Breast epithelium (tissue), 4 donors: Measurements from ENCODE around the gene CACHD1. TPM values are rescaled to one million over a fixed set of nuclear protein-coding genes. Genes with fewer than 3 reads are reported as not detected.

ENCODE experiments used
- DNase-seq, 2 donors: peaks; one replicate each; pipeline ENCODE4 v3.0.0-alpha.2; 2019; ENCODE audit warnings: low spot score in 2 of 2
- H3K27ac ChIP-seq, 2 donors: fragments of 200-600 bp; sonication (generic) in 1 of 2; one replicate each; pipeline ENCODE4 v1.5.1; 2016 to 2019; ENCODE audit warnings: mild to moderate bottlenecking in 1 of 2
- H3K27me3 ChIP-seq, 2 donors: fragments of 200-600 bp; sonication (generic) in 1 of 2; one replicate each; pipeline versions ENCODE4 v1.5.1 to v1.6.0; 2017 to 2019; ENCODE audit warnings: control low read depth in 1 of 2, mild to moderate bottlenecking in 1 of 2
- H3K36me3 ChIP-seq: fragments of 200-600 bp; one replicate; pipeline ENCODE4 v1.5.1; 2019
- H3K4me1 ChIP-seq, 2 donors: fragments of 200-600 bp; sonication (generic); one replicate each; pipeline ENCODE4 v1.5.1; 2016 to 2019; ENCODE audit warnings: control low read depth in 1 of 2
- H3K4me3 ChIP-seq, 3 donors: fragments of 200-600 bp; sonication (generic); 1 replicate in 2 of 3; 2 replicates in 1 of 3; pipeline ENCODE4 v1.5.1; 2016 to 2019; ENCODE audit warnings: mild to moderate bottlenecking in 3 of 3, moderate library complexity in 2 of 3
- H3K9me3 ChIP-seq, 2 donors: fragments of 200-600 bp; sonication (generic) in 1 of 2; one replicate each; pipeline ENCODE4 v1.5.1; 2016 to 2019; ENCODE audit warnings: control low read depth in 1 of 2
- POLR2A ChIP-seq: fragments of 450-650 bp; IDR thresholded peaks from one replicate; pipeline ENCODE4 v1.6.1; 2016; ENCODE audit warnings: antibody characterized with exemption, mild to moderate bottlenecking, moderate library complexity
- POLR2AphosphoS5 ChIP-seq, 3 donors: sonication (generic); formaldehyde crosslinking; IDR thresholded peaks; one replicate each; pipeline ENCODE4 v1.6.1; 2017; ENCODE audit warnings: antibody characterized with exemption in 3 of 3
- intact Hi-C: fragments of 100-400 bp; cut with DNase I; formaldehyde crosslinking; loops from one replicate; pipeline ENCODE4 v1.15.1; 2023; ENCODE audit warnings: low total_unique reads
- total RNA-seq, 3 donors: library from RNA; depleted of rRNA; stranded (reverse); fragments of >200 nt; gene quantifications; one replicate each; pipeline ENCODE4 v1.1.0, GENCODE V29; 2016
- TF ChIP-seq, protein P1 (sequence below), 3 donors: fragments of 450-650 bp; IDR thresholded peaks; one replicate each; pipeline ENCODE4 v1.5.1; 2016 to 2017; ENCODE audit warnings: antibody characterized with exemption in 3 of 3, mild to moderate bottlenecking in 3 of 3, moderate library complexity in 3 of 3

Gene CACHD1
- total RNA-seq, 3 donors from 2014 or later, result 21.6 to 31.9 (median 25.3) TPM

GRCh38 chr1:64578270-64578973, 108.5 kb downstream of the CACHD1 start:
- no peaks in the 10 kb centered on the region for H3K9me3 ChIP-seq
- no peak overlapping the region for H3K27ac ChIP-seq
- intact Hi-C loops, result no loop called here
- no peak overlapping the region for H3K4me3 ChIP-seq
- TF ChIP-seq POLR2AphosphoS5 (IDR thresholded peaks at IDR 0.05), result no peak
- TF ChIP-seq, protein P1, sequence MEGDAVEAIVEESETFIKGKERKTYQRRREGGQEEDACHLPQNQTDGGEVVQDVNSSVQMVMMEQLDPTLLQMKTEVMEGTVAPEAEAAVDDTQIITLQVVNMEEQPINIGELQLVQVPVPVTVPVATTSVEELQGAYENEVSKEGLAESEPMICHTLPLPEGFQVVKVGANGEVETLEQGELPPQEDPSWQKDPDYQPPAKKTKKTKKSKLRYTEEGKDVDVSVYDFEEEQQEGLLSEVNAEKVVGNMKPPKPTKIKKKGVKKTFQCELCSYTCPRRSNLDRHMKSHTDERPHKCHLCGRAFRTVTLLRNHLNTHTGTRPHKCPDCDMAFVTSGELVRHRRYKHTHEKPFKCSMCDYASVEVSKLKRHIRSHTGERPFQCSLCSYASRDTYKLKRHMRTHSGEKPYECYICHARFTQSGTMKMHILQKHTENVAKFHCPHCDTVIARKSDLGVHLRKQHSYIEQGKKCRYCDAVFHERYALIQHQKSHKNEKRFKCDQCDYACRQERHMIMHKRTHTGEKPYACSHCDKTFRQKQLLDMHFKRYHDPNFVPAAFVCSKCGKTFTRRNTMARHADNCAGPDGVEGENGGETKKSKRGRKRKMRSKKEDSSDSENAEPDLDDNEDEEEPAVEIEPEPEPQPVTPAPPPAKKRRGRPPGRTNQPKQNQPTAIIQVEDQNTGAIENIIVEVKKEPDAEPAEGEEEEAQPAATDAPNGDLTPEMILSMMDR (IDR thresholded peaks at IDR 0.05), result no peak
- no peak for TF ChIP-seq POLR2A
- H3K27me3 ChIP-seq, result no peaks in the 10 kb centered on the region
- DNase-seq, result no peak
- H3K4me1 ChIP-seq, result no peaks in the 10 kb centered on the region
- no peaks in the 10 kb centered on the region for H3K36me3 ChIP-seq

- intact Hi-C loops, result no loop called here
- TF ChIP-seq POLR2A (no peak), POLR2AphosphoS5 (IDR thresholded peaks at IDR 0.05) (no peak)
- TF ChIP-seq, protein P1 (IDR thresholded peaks at IDR 0.05), result no peak
- Histone ChIP-seq H3K27me3 (no peaks in the 10 kb centered on the region), H3K27ac (no peak overlapping the region), H3K4me1 (no peaks in the 10 kb centered on the region), H3K36me3 (no peaks in the 10 kb centered on the region), H3K4me3 (no peak overlapping the region), H3K9me3 (no peaks in the 10 kb centered on the region)
- no peak for DNase-seq
Observed at GRCh38 chr1:64579767-64580166, 109.8 kb downstream of the CACHD1 start.

DNA sequence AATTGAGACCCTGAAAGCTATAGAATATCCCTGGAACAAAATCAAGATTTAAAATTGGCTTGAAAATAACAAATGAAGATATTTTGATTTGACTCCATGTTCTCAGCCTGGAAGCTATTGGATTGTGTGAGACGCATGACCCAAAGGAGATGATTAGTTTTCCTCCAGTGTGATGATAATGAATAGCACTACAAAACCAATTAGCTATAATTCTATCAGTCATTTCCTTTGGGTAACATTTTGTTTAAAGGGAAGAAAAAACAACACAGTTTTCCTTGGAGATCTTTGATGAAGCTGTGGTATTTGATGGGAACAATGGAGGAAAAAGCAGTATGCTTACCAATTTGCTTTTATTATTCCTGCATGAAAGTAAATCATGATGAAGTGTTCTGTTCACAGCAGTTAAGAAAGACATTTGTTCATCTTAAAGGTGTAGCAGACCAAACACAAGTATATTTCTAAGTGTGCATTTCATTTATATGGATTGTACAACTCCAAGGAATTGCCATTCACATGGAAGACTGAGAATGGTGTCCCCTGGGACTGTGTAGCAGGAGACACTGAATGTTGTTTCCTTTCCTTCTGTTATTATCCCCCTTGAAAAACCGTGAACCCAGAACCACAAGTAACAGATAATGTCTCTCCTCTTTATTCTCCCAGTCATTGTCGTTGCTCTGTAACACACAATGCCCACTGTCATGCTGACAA, 111.4 kb downstream of the CACHD1 start:
- no peak for DNase-seq
- no peak for TF ChIP-seq POLR2A
- TF ChIP-seq, protein P1 (IDR thresholded peaks at IDR 0.05), result no peak
- no peak for TF ChIP-seq POLR2AphosphoS5 (IDR thresholded peaks at IDR 0.05)
- Histone ChIP-seq H3K27me3 (no peaks in the 10 kb centered on the region), H3K4me3 (no peak overlapping the region), H3K4me1 (no peaks in the 10 kb centered on the region), H3K36me3 (no peaks in the 10 kb centered on the region), H3K27ac (no peak overlapping the region), H3K9me3 (no peaks in the 10 kb centered on the region)
- intact Hi-C loops, result no loop called here

DNA sequence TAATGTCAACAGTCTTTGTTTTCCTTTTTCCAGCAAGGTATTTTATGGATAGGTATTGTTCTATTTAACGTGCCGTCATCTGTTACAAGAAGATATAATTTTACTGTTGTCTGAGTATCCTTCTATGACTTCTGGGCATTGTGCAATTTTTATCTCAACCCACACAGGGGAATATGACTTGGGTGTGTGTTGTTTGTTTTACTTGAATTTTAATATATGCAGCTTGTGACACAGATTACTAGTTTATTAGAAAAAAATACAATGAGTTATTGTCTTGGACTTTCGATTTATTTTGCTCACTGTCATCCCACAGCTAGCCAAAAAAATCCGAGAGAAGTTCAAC, 111.9 kb downstream of the CACHD1 start:
- no peak for DNase-seq
- H3K4me3 ChIP-seq, result no peak overlapping the region
- H3K36me3 ChIP-seq, result no peaks in the 10 kb centered on the region
- intact Hi-C loops, result no loop called here
- no peaks in the 10 kb centered on the region for H3K4me1 ChIP-seq
- H3K27ac ChIP-seq, result no peak overlapping the region
- no peaks in the 10 kb centered on the region for H3K9me3 ChIP-seq
- no peaks in the 10 kb centered on the region for H3K27me3 ChIP-seq
- TF ChIP-seq POLR2AphosphoS5 (IDR thresholded peaks at IDR 0.05) (no peak), POLR2A (no peak)
- TF ChIP-seq, protein P1 (IDR thresholded peaks at IDR 0.05), result no peak

- Histone ChIP-seq H3K27me3 (no peaks in the 10 kb centered on the region), H3K27ac (no peak overlapping the region), H3K9me3 (no peaks in the 10 kb centered on the region), H3K4me3 (no peak overlapping the region), H3K4me1 (no peaks in the 10 kb centered on the region), H3K36me3 (no peaks in the 10 kb centered on the region)
- DNase-seq, result no peak
- no peak for TF ChIP-seq POLR2A
- TF ChIP-seq, protein P1 (IDR thresholded peaks at IDR 0.05), result peak in 1 of 3 donors; percentile 11
- intact Hi-C loops, result no loop called here
Observed at GRCh38 chr1:64584479-64584878, 114.5 kb downstream of the CACHD1 start.
